Measurements from ENCODE around the gene KLK3.

The KLK3 gene

GRCh38 chr19:50869479-50869878 lies 14.8 kb downstream of the KLK3 start:
- DNase-seq (ENCODE audit: extremely low read depth, low read depth) = no peak
- TF ChIP-seq, protein P1, sequence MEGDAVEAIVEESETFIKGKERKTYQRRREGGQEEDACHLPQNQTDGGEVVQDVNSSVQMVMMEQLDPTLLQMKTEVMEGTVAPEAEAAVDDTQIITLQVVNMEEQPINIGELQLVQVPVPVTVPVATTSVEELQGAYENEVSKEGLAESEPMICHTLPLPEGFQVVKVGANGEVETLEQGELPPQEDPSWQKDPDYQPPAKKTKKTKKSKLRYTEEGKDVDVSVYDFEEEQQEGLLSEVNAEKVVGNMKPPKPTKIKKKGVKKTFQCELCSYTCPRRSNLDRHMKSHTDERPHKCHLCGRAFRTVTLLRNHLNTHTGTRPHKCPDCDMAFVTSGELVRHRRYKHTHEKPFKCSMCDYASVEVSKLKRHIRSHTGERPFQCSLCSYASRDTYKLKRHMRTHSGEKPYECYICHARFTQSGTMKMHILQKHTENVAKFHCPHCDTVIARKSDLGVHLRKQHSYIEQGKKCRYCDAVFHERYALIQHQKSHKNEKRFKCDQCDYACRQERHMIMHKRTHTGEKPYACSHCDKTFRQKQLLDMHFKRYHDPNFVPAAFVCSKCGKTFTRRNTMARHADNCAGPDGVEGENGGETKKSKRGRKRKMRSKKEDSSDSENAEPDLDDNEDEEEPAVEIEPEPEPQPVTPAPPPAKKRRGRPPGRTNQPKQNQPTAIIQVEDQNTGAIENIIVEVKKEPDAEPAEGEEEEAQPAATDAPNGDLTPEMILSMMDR (IDR thresholded peaks at IDR 0.05; ENCODE audit: low read depth, low read length) = no peak

GRCh38 chr19:50870417-50871089 lies 15.8 kb downstream of the KLK3 start:
- DNase-seq (ENCODE audit: extremely low read depth, low read depth) = no peak

DNA sequence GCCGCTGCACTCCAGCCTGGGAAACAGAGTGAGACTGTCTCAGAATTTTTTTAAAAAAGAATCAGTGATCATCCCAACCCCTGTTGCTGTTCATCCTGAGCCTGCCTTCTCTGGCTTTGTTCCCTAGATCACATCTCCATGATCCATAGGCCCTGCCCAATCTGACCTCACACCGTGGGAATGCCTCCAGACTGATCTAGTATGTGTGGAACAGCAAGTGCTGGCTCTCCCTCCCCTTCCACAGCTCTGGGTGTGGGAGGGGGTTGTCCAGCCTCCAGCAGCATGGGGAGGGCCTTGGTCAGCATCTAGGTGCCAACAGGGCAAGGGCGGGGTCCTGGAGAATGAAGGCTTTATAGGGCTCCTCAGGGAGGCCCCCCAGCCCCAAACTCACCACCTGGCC lies 18.3 kb downstream of the KLK3 start, which contains the start of gene KLK2:
Gene KLK2 (plus strand): TSS at position 384 of the 400 bp plus-strand sequence. CDS start 35 bp downstream, outside the sequence.
- TF ChIP-seq, protein P1 (IDR thresholded peaks at IDR 0.05; ENCODE audit: low read depth, low read length) = no peak
- no peak for DNase-seq (ENCODE audit: extremely low read depth, low read depth)

More at GRCh38 chr19:50870417-50871089, 15.8 kb downstream of the KLK3 start:
- TF ChIP-seq, protein P1 (IDR thresholded peaks at IDR 0.05; ENCODE audit: low read depth, low read length) = no peak

DNA sequence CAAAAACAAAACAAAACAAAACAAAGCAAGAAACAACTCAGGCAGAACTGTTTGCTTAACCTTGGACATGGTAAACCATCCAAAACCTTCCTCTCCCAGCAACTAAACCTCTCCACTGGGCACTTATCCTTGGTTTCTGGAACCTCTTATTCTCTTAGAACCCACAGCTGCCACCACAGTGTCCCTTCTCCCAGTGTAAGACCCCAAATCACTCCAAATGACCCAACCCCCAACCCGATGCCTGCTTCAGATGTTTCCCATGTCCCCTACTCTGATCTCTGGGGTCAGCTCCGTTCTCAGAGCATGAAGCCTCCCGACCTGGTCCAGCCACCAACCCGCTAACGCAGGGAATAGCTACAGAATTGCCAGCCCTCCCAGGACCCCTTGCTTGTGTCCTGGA lies 19.5 kb downstream of the KLK3 start:
- TF ChIP-seq, protein P1 (IDR thresholded peaks at IDR 0.05; ENCODE audit: low read depth, low read length) = no peak
- DNase-seq (ENCODE audit: extremely low read depth, low read depth) = no peak

DNA sequence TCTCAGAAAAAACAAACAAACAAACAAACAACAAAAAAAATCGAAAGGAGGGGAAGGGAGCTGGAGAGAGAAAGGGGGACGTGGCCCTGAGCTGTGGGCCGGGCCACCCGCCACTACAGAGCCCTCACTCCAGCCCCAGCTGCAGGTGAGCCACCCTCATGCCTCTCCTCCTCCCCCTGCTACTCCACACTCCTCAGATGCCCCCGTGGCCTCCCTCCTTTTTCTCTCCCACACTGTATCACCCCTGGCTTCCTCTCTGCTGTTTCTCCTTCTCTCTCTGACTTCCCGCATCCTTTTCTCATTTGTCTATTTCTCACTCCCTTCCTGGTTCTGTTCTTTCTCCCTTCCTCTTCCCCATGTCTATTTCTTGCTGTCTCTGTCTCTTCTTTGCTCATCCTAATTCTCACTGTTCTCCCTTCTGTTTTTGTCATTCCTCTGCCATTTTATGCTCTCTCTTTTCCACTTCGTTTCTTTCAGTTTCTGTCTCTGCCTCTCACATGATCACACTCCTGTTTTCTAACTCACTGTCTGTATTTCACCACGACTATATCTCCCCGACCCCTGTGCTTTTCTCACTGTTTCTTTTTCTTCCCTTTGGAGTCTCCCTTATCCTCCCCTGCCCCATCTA lies 21.2 kb downstream of the KLK3 start:
- no peak for DNase-seq (ENCODE audit: extremely low read depth, low read depth)
- TF ChIP-seq, protein P1 (IDR thresholded peaks at IDR 0.05; ENCODE audit: low read depth, low read length) = no peak

- DNase-seq (ENCODE audit: extremely low read depth, low read depth) = no peak
Measured at GRCh38 chr19:50876456-50876855, 21.7 kb downstream of the KLK3 start.

GRCh38 chr19:50877338-50877737 lies 22.6 kb downstream of the KLK3 start:
- TF ChIP-seq, protein P1 (IDR thresholded peaks at IDR 0.05; ENCODE audit: low read depth, low read length) = no peak

More at GRCh38 chr19:50876456-50876855, 21.7 kb downstream of the KLK3 start:
- TF ChIP-seq, protein P1 (IDR thresholded peaks at IDR 0.05; ENCODE audit: low read depth, low read length) = no peak

More at GRCh38 chr19:50877338-50877737, 22.6 kb downstream of the KLK3 start:
- no peak for DNase-seq (ENCODE audit: extremely low read depth, low read depth)

Data from AG09319 (cell line).